ENCODE data around the gene RTN4.

GRCh38 chr2:54952425-54952824, 97.8 kb downstream of the RTN4 start:
- TF ChIP-seq, protein P1, sequence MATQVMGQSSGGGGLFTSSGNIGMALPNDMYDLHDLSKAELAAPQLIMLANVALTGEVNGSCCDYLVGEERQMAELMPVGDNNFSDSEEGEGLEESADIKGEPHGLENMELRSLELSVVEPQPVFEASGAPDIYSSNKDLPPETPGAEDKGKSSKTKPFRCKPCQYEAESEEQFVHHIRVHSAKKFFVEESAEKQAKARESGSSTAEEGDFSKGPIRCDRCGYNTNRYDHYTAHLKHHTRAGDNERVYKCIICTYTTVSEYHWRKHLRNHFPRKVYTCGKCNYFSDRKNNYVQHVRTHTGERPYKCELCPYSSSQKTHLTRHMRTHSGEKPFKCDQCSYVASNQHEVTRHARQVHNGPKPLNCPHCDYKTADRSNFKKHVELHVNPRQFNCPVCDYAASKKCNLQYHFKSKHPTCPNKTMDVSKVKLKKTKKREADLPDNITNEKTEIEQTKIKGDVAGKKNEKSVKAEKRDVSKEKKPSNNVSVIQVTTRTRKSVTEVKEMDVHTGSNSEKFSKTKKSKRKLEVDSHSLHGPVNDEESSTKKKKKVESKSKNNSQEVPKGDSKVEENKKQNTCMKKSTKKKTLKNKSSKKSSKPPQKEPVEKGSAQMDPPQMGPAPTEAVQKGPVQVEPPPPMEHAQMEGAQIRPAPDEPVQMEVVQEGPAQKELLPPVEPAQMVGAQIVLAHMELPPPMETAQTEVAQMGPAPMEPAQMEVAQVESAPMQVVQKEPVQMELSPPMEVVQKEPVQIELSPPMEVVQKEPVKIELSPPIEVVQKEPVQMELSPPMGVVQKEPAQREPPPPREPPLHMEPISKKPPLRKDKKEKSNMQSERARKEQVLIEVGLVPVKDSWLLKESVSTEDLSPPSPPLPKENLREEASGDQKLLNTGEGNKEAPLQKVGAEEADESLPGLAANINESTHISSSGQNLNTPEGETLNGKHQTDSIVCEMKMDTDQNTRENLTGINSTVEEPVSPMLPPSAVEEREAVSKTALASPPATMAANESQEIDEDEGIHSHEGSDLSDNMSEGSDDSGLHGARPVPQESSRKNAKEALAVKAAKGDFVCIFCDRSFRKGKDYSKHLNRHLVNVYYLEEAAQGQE (IDR thresholded peaks at IDR 0.05; ENCODE audit: insufficient read depth in 1 of 2, low read depth in 2 of 2, low read length in 2 of 2), result no peak
- TF ChIP-seq POLR2AphosphoS5 (IDR thresholded peaks at IDR 0.05; ENCODE audit: low read depth, low read length) (no peak), SIN3A (IDR thresholded peaks at IDR 0.05; ENCODE audit: borderline replicate concordance, insufficient read depth, low read length) (no peak)

Data from PFSK-1 (cell line).